Measurements from ENCODE around the gene ZHX3.

The ZHX3 gene

DNA sequence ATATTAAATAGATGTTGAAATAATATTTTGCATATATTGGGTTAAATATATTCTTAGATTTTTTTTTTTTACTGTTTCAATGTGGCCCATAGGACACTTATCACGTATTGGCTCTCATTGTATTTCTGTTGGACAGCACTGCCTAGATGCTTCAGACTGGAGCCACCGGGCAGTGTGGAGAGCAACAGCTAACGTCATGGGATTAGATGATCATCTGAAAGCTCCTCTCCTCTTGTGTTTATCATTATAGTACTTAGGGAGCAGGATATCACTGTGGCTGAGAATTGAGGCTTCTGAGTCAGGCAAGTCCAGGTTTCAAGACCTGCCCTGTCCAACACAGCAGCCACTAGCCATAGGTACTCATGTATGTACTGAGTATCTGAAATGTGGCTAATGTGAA lies 87.4 kb downstream of the ZHX3 start:
- DNase-seq = peak in 3 of 51 donors; percentile 14 to 18 (median 16)

- no peak for DNase-seq
Observed at GRCh38 chr20:41229259-41229658, 88.3 kb downstream of the ZHX3 start.

DNA sequence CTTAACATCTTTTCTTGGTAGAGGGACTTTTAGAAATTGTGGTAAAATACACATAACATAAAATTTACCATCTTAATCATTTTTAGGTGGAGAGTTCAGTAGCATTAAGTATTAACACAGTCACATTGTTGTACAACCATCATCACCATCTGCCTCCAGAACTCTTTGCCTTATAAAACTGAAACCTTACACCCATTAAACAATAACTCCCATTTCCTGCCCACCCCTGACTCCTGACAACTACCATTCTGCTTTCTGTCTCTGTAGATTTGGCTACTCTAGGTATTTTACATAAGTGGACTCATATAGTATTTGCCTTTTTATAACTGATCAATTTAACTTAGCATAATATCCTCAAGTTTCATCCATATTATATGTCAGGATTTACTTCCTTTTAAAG lies 88.7 kb downstream of the ZHX3 start:
- DNase-seq = no peak

- no peak for DNase-seq
Observed at GRCh38 chr20:41226426-41226825, 91.1 kb downstream of the ZHX3 start.

DNA sequence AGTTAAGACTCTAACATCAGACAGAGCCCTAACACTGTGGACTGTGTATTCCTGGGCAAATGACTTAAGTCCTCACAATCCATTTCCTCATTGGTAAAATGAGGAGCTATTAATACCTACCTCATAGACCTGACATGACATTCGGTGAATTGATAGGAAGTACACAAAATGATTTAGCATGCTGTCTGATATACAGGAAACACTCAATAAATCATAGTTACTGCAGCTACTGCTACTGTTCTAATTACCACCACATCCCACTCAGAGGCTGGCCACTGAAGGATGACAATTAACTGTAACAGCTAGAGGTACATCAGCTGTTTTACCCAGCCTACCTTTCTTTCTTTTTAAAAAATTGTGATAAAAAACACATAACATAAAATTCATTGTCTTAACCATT lies 92.4 kb downstream of the ZHX3 start:
- DNase-seq = no peak

DNA sequence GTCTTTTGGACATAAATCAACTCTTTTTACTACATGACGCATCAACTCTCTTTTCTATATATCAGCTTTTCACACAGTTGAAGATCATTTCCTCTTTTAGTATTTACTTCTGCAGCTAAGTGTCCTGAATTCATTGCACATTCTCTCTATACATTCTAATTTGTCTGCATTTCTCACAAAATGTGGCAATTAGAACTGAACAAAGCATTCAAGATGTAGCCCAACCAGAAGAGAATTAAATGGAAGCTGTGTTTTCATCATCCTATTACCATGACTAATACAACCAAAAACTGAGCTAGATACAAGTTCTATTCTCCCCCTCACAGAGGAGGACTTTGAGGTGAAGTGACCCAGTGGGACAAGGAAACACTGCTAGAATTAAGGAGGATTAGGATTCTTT lies 93.2 kb downstream of the ZHX3 start:
- peak in 1 of 51 donors; percentile 27 for DNase-seq

DNA sequence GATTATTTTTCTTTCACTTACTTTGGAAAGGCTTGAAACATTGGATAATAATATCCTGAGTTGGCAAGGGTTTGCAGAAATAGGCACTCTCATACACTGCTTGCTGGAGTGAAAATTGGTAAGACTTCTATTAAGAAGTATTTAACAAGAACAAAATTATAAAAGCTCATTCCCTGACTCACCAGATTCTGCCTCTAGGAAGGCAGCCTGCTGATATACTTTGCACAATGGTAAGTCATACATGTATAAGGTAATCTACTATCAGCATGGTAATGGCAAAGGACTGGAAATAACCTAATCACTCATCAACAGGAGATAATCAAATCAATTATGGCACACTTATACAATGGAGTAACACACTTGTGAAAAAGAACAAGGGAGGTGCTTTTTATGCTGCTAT lies 94.4 kb downstream of the ZHX3 start:
- peak in 2 of 51 donors; percentile 15 to 50 for DNase-seq

DNA sequence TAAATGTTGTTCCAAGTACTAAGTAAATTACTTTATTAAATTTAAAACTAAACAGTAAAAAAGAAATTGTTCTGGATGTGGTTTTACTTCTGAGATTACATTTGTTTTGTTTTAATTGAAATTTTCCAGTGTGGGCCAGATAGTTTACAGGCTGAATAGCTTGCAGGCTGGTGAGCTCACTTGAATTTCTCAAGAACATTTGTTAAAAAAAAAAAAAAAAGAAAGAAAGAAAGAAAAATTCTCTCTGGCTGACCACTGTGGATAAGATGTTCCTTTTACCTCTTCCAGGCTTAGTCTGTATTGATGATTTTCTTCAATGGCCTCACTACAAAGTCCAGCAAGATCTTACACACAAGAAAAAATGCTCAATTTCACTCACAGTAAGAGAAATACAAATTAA lies 94.8 kb downstream of the ZHX3 start:
- no peak for DNase-seq

GRCh38 chr20:41222296-41222695 lies 95.2 kb downstream of the ZHX3 start:
- peak in 24 of 51 donors; percentile 26 to 89 (median 48) for DNase-seq

DNA sequence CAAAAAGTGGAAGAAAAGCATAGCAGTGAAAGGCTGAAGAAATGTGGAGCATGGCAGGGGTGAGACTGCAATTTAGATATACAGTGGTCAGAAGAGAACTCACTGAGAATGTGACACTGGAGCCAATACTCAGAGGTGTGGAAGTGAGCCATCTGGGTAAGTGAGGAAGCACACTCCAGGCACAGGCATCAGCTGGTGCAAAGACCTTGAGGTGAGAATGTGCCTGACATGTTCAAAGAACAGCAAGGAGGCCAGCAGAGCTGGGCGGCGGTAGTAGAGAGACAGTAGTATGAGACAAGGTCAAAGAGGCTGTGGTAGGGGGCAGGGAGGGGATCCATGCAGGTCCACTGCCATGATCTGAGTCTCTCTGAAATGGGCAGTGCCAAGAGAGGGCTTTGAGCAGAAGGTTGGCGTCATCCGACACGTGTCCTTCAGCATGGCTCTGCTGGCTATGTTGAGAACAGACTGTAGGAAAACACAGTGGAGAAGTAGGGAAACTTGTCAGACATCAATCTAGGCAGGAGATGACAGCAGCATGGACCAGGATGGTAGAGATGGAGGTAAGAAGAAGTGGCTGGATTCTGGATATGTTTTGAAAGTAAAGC lies 95.8 kb downstream of the ZHX3 start:
- DNase-seq = peak in 23 of 51 donors; percentile 15 to 89 (median 44)

DNA sequence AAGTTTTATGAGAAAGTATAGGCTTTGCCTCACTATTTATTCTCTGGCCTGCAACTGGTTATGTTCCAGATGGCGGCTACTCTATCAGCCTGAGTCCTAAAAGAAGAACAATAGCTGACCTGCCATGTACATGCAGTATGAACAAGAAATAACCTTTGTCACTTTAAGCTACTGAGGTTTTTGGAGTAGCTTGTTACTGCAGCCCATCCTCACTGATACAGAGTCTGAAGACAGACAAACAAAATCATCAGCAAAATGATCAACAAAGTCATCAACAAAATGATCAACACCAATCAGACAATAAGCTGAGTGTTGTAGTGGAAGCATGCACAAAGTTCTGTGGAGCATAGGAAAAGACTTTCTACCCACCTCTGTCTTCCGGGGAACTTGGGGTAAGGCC lies 97.7 kb downstream of the ZHX3 start:
- no peak for DNase-seq

DNA sequence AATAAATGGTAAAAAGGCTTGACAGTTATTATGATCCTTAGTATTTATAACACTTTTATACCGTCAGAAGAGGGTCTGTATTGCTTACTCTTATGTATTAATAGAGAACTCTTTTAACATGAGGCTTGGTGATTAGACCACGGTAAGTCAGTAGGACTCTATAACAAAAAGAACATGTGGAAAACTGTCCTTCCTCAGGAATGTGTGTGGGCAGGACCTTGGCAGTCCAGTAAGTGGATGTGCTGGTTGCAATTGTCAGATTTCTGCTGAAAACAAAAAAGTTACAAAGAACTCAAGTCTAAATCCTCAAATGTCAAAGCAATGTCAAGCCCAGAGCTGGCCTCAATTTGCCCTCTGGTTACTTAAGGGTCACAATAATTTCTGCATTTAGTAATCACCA lies 99.1 kb downstream of the ZHX3 start:
- DNase-seq = no peak

DNA sequence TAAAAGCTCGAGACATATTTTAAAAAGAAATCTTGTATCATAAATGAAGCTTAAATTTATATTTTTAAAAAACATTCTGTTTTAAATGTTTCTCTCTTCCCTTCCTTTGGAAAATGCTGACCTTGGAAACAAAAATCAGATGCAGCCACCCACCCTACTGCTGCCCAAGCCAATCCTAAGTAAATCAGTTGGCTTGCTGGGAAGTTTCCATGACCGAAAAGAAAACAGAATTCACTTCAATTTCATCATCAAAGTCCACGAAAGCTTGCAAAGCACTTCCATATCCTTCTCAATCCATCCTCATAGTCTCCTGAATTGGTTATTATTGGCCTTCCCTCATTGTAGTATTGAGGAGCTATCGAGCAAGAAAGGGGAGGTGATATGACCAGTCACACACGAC lies 100.1 kb downstream of the ZHX3 start:
- no peak for DNase-seq

GRCh38 chr20:41214666-41215065 lies 102.9 kb downstream of the ZHX3 start:
- no peak for DNase-seq

DNA sequence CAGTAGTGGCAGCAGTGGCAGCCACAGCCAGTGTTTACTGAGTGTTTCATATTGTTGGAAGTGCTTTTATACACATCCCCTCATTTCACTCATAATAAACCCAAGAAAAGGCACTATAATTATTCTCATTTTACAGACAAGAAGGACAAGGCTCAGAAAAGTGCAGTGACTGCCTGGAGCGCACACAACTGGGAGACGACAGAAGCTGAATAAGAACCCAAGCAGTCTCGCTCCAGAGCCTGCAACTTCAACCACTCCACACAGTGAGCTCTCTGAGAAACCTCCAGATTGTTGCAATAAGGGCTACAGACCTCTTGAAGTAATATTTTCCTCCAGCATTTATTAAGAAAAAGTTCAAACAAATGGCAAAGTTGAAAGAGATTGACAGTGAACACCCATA lies 103.3 kb downstream of the ZHX3 start:
- peak in 1 of 51 donors; percentile 30 for DNase-seq

DNA sequence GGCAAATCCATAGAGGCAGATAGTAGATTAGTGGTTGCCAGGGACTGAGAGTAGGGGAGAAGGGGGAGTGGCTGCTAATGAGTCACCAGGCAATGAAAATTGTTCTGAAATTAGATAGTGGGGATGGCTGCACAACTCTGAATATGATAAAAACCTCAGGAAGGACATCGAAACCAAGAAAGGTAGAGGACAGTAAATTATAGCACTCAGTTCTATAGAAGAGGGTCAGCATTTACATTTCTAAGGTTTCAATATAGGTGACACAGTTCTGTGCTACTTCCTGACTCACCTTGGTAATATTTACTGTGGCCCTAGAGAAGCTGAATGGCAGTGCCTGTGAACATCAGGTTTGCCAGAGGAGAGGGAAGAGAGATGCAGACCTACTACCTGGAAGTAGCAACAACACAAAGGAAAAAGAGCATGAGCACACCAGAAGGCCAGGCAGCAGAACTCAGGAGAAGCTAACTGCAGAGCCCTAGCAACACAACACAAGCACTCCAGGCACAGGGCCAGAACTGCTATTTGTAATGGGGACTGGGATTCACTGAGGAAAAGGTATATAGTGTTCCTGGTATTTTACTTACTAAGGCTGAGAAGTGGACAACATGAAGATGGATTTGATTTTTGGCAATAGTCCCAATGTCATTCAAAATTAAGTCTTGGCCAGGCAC lies 104.2 kb downstream of the ZHX3 start:
- DNase-seq = peak in 17 of 51 donors; percentile 19 to 50 (median 26)

- peak in 34 of 51 donors; percentile 24 to 89 (median 66) for DNase-seq
Observed at GRCh38 chr20:41205313-41205712, 112.2 kb downstream of the ZHX3 start.

- peak in 12 of 51 donors; percentile 25 to 82 (median 36) for DNase-seq
Observed at GRCh38 chr20:41204304-41205265, 112.9 kb downstream of the ZHX3 start.

DNA sequence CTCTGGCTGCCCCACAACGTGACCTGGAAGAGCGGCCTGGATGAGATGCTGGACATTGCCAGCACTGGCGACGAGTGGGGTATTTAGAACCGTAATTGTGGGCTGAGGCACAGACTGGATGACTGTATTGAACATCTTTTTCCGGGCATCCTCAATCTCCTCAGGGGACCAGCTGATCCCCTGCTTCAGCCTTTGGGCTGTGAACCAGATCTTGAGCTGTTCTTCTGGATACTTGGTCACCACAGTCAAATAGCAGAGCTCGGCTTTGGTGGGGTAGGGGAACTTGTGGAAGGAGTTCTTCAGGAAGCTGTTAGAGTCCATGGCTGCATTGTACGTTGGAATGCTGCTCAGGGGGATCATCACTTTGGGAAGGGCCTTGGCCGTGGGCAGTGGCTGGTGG lies 113.9 kb downstream of the ZHX3 start:
- DNase-seq = no peak

GRCh38 chr20:41202426-41202825 lies 115.1 kb downstream of the ZHX3 start:
- DNase-seq = no peak

DNA sequence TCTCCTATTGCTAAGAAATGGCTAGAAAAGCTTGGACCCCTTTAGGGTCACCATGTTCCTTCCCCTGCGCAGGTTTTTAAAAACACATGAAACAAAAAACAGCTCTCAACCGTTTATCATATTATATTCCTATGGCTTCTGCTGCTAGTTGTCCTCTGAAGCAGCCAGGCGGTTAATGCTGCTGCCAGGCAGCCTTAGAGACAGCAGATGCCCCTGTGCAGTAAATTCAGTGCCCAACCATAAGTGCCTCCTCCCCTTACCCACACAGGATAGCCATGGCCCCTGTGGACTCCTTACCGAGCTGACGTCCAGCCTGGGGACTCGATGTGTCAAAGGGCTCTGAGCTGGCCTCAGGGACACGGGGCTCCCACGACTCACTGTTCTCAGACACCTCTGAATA lies 115.8 kb downstream of the ZHX3 start:
- no peak for DNase-seq

All from hypothalamus (tissue), 51 donors.